ENCODE measurements around the gene MANBA.

- TF ChIP-seq POLR2A (IDR thresholded peaks at IDR 0.05; ENCODE audit: low read depth, low read length) (no peak), SPI1 (IDR thresholded peaks at IDR 0.05; ENCODE audit: low read depth, low read length) (no peak), POLR2AphosphoS5 (IDR thresholded peaks at IDR 0.05; ENCODE audit: low read depth, low read length) (no peak), POU2F2 (IDR thresholded peaks at IDR 0.05; ENCODE audit: low read depth, low read length) (no peak)
Observed at GRCh38 chr4:102787944-102788343, 27.2 kb upstream of the MANBA start.
